Measurements from ENCODE around the gene CLEC1A. TPM values are rescaled to one million over a fixed set of nuclear protein-coding genes. Genes with fewer than 3 reads are reported as not detected.

The CLEC1A gene
- total and polyA plus RNA-seq, 2 of the 13 experiments (the other 11 are each of a cell fraction or from before 2014, with no cell fraction given), result not detected

DNA sequence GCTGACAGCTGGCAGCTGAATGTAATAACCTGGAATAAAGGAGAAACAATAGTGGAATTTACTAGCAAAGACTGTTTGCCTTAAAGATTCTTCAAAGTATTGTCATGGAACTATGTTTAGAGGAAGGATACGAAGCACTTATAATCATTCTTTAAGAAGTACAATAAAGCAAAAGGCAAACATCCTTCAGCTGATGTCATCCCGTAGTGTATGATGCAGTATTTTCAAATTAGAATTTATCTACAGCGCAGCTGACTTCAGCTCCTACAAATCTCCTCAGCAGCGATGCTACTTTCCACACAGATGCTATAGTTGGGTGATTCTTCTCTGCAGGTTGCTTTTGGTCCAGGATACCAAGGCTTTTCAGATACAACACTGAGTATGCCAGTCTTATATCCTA, 31.5 kb downstream of the CLEC1A start:
- Histone ChIP-seq H4K20me1 (ENCODE audit: insufficient read depth, low read length) (no peaks in the 10 kb centered on the region), H3K9me3 (ENCODE audit: low read length) (no peaks in the 10 kb centered on the region), H3K79me2 (ENCODE audit: insufficient read depth, low read length) (no peaks in the 10 kb centered on the region), H3K36me3 (replicated peaks in 1 of 2; ENCODE audit: control insufficient read depth in 1 of 2, insufficient read depth in 2 of 2, low read length in 2 of 2) (no peaks in the 10 kb centered on the region), H3K4me2 (ENCODE audit: low read depth, low read length) (no peak overlapping the region), H3K27ac (ENCODE audit: extremely low read length, insufficient read depth, low read length) (no peak overlapping the region), H3K4me1 (ENCODE audit: insufficient read depth, low read length) (no peaks in the 10 kb centered on the region), H3K27me3 (ENCODE audit: control insufficient read depth in 1 of 2, insufficient read depth in 2 of 2, low read length in 2 of 2) (peaks cover 2 to 4% of the 10 kb centered on the region in 2 experiments; a peak in 1 of 5 replicates), H3K4me3 (replicated peaks in 1 of 3; ENCODE audit: insufficient read depth in 1 of 3, low read depth in 2 of 3, low read length in 3 of 3) (no peak overlapping the region), H2AFZ (ENCODE audit: low read length) (no peak overlapping the region), H3K9ac (ENCODE audit: insufficient read depth, low read depth, low read length) (no peak overlapping the region)
- CTCF ChIA-PET (ENCODE audit: low intra/inter-chr PET ratio, low total read pairs), result no interaction called here
- no TSS peak for BruUV-seq (replicated peaks)
- intact Hi-C loops (cut with micrococcal nuclease; ENCODE audit: unreplicated experiment), result no loop called here
- FAIRE-seq (no peak), DNase-seq (ENCODE audit: low spot score) (no peak), ATAC-seq (no peak)
- POLR2A ChIA-PET, result no interaction called here
- WGBS (ENCODE audit: low lambda C conversion rate), result 23% methylated on average over 4 of the region's 4 CpGs
- in situ Hi-C loops (cut with HindIII; ENCODE audit: extremely low pct_ligation_motif_present, low pct_unique_long_range_greater_than_20kb), result no loop called here
- TF ChIP-seq ZNF816 (CRISPR knock-in tag; IDR thresholded peaks at IDR 0.05; ENCODE audit: borderline replicate concordance) (no peak), ISX (CRISPR knock-in tag; conservative IDR thresholded peaks at IDR 0.05) (no peak), ZNF3 (CRISPR knock-in tag; IDR thresholded peaks at IDR 0.05) (no peak), ATRX (CRISPR knock-in tag; IDR thresholded peaks at IDR 0.05; ENCODE audit: borderline replicate concordance) (no peak), TBL1XR1 (IDR thresholded peaks at IDR 0.05; ENCODE audit: borderline replicate concordance, low read length, partially characterized antibody) (no peak), ZNF720 (CRISPR knock-in tag; IDR thresholded peaks at IDR 0.05) (no peak), GATA4 (IDR thresholded peaks at IDR 0.05; ENCODE audit: borderline replicate concordance, low read depth) (no peak), ZSCAN30 (CRISPR knock-in tag; IDR thresholded peaks at IDR 0.05) (no peak), SIN3A (IDR thresholded peaks at IDR 0.05; ENCODE audit: borderline replicate concordance, low read depth, low read length) (no peak), HDAC1 (CRISPR knock-in tag; IDR thresholded peaks at IDR 0.05) (no peak), ZNF235 (CRISPR knock-in tag; IDR thresholded peaks at IDR 0.05; ENCODE audit: borderline replicate concordance) (no peak), NR2C2 (CRISPR knock-in tag; IDR thresholded peaks at IDR 0.05; ENCODE audit: borderline replicate concordance) (no peak), MIER3 (CRISPR knock-in tag; IDR thresholded peaks at IDR 0.05; ENCODE audit: borderline replicate concordance) (no peak), ZNF460 (CRISPR knock-in tag; IDR thresholded peaks at IDR 0.05; ENCODE audit: borderline replicate concordance) (no peak), ZNF674 (CRISPR knock-in tag; IDR thresholded peaks at IDR 0.05; ENCODE audit: low read depth) (no peak)
- TF ChIP-seq, protein P1, sequence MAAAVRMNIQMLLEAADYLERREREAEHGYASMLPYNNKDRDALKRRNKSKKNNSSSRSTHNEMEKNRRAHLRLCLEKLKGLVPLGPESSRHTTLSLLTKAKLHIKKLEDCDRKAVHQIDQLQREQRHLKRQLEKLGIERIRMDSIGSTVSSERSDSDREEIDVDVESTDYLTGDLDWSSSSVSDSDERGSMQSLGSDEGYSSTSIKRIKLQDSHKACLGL (CRISPR knock-in tag; IDR thresholded peaks at IDR 0.05), result no peak
- TF ChIP-seq, protein P2, sequence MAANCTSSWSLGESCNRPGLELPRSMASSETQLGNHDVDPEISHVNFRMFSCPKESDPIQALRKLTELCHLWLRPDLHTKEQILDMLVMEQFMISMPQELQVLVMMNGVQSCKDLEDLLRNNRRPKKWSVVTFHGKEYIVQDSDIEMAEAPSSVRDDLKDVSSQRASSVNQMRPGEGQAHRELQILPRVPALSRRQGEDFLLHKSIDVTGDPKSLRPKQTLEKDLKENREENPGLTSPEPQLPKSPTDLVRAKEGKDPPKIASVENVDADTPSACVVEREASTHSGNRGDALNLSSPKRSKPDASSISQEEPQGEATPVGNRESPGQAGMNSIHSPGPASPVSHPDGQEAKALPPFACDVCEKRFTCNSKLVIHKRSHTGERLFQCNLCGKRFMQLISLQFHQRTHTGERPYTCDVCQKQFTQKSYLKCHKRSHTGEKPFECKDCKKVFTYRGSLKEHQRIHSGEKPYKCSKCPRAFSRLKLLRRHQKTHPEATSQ (CRISPR knock-in tag; IDR thresholded peaks at IDR 0.05; ENCODE audit: borderline replicate concordance), result no peak
